CD8-positive, alpha-beta memory T cell (primary cell): ENCODE data around the gene CSNK1G2. TPM values are rescaled to one million over a fixed set of nuclear protein-coding genes. Genes with fewer than 3 reads are reported as not detected.

Experiments
- CTCF ChIA-PET: fragments of 350-600 bp; sonication (Branson Sonifier 250); formaldehyde crosslinking; loops from one replicate; lab custom pipeline; 2021; ENCODE audit warnings: antibody characterized with exemption; lab: Charles Lee
- POLR2A ChIA-PET: fragments of 350-600 bp; sonication (Branson Sonifier 250); formaldehyde crosslinking; loops from one replicate; lab custom pipeline; 2021; ENCODE audit warnings: antibody characterized with exemption; lab: Charles Lee
- DNase-seq, 5 donors: peaks; one replicate each; pipeline versions ENCODE4 v3.0.0 to v3.0.0-alpha.2; 2020 to 2022; ENCODE audit warnings: mixed read lengths in 1 of 5
- H3K27ac ChIP-seq: one replicate; pipeline ENCODE4 v1.7.0; 2013; ENCODE audit warnings: low read depth, mild to moderate bottlenecking, low read length, moderate library complexity
- H3K27me3 ChIP-seq: 2 replicates; pipeline ENCODE4 v1.7.0; 2013; ENCODE audit warnings: low read length, mild to moderate bottlenecking; ENCODE audit not compliant: insufficient read depth, poor library complexity, severe bottlenecking
- H3K36me3 ChIP-seq: 2 replicates; pipeline ENCODE4 v1.7.0; 2013; ENCODE audit warnings: mild to moderate bottlenecking, low read length, moderate library complexity; ENCODE audit not compliant: insufficient read depth
- H3K4me1 ChIP-seq: 2 replicates; pipeline ENCODE4 v1.7.0; 2013; ENCODE audit warnings: mild to moderate bottlenecking, low read length, moderate library complexity; ENCODE audit not compliant: insufficient read depth
- H3K4me3 ChIP-seq: 2 replicates; pipeline ENCODE4 v1.7.0; 2013; ENCODE audit warnings: mild to moderate bottlenecking, low read length
- H3K9me3 ChIP-seq: 2 replicates; pipeline ENCODE4 v1.7.0; 2013; ENCODE audit warnings: mild to moderate bottlenecking, low read length
- H3K27ac Mint-ChIP-seq, 8 donors: one replicate each; pipeline ENCODE4 v1.8.0; 2020 to 2021; ENCODE audit warnings: mixed read lengths in 8 of 8, mild to moderate bottlenecking in 6 of 8, inconsistent platforms in 3 of 8, moderate library complexity in 3 of 8
- H3K27me3 Mint-ChIP-seq, 2 donors: one replicate each; pipeline ENCODE4 v1.8.0; 2020 to 2021; ENCODE audit warnings: mixed read lengths in 2 of 2, mild to moderate bottlenecking in 1 of 2, moderate library complexity in 1 of 2
- H3K36me3 Mint-ChIP-seq, 3 donors: one replicate each; pipeline ENCODE4 v1.8.0; 2020 to 2021; ENCODE audit warnings: mixed read lengths in 3 of 3, inconsistent platforms in 1 of 3, mild to moderate bottlenecking in 1 of 3
- H3K4me1 Mint-ChIP-seq, 3 donors: one replicate each; pipeline ENCODE4 v1.8.0; 2020 to 2021; ENCODE audit warnings: mixed read lengths in 3 of 3, inconsistent platforms in 1 of 3, mild to moderate bottlenecking in 1 of 3
- H3K4me3 Mint-ChIP-seq, 7 donors: one replicate each; pipeline ENCODE4 v1.8.0; 2020 to 2021; ENCODE audit warnings: mixed read lengths in 7 of 7, mild to moderate bottlenecking in 6 of 7, moderate library complexity in 4 of 7, inconsistent platforms in 2 of 7
- H3K9me3 Mint-ChIP-seq, 5 donors: one replicate each; pipeline ENCODE4 v1.8.0; 2020 to 2022; ENCODE audit warnings: mixed read lengths in 5 of 5, mild to moderate bottlenecking in 3 of 5, moderate library complexity in 2 of 5, inconsistent platforms in 1 of 5
- polyA plus RNA-seq: library from polyadenylated mRNA; unstranded; fragments of 300-500 nt; fragmentation: Illumina TruSeq; gene quantifications from one replicate; pipeline ENCODE4 v1.2.3, GENCODE V29; 2021
- total RNA-seq, 2 experiments: library from RNA; stranded (reverse); gene quantifications; one replicate each; pipeline ENCODE4 v1.2.3, GENCODE V29; 2021

The CSNK1G2 gene
- total and polyA plus RNA-seq, 3 experiments from 2014 or later, result 58.2 to 63.5 (median 62.1) TPM

GRCh38 chr19:1998712-1999708 is 58.0 kb downstream of the CSNK1G2 start:
- Histone ChIP-seq H3K9me3 (no peaks in the 10 kb centered on the region), H3K36me3 (peaks cover 4% of the 10 kb centered on the region), H3K27ac (no peak overlapping the region), H3K4me1 (no peaks in the 10 kb centered on the region), H3K4me3 (no peak overlapping the region), H3K27me3 (no peaks in the 10 kb centered on the region)
- Mint-ChIP-seq H3K9me3 (no peaks in the 10 kb centered on the region), H3K4me1 (peaks cover 2 to 6% (median 3%) of the 10 kb centered on the region in 3 donors), H3K27me3 (no peaks in the 10 kb centered on the region), H3K27ac (peak overlapping the region in 1 of 8 donors; percentile 78), H3K36me3 (peaks cover 0 to 51% (median 18%) of the 10 kb centered on the region in 3 donors), H3K4me3 (no peak overlapping the region)
- no peak for DNase-seq
- POLR2A ChIA-PET, result no interaction called here
- CTCF ChIA-PET, result no interaction called here

GRCh38 chr19:1999856-2000515 is 59.0 kb downstream of the CSNK1G2 start:
- H3K4me1 Mint-ChIP-seq, result peaks cover 2 to 6% (median 3%) of the 10 kb centered on the region in 3 donors
- H3K4me3 Mint-ChIP-seq, result no peak overlapping the region
- ChIA-PET CTCF (no interaction called here), POLR2A (no interaction called here)
- H3K27ac ChIP-seq, result no peak overlapping the region
- H3K27me3 ChIP-seq, result no peaks in the 10 kb centered on the region
- H3K4me1 ChIP-seq, result no peaks in the 10 kb centered on the region
- H3K36me3 ChIP-seq, result peaks cover 4% of the 10 kb centered on the region
- H3K4me3 ChIP-seq, result no peak overlapping the region
- no peaks in the 10 kb centered on the region for H3K9me3 Mint-ChIP-seq
- DNase-seq, result no peak
- H3K27ac Mint-ChIP-seq, result no peak overlapping the region
- H3K27me3 Mint-ChIP-seq, result no peaks in the 10 kb centered on the region
- no peaks in the 10 kb centered on the region for H3K9me3 ChIP-seq
- H3K36me3 Mint-ChIP-seq, result peaks cover 0 to 46% (median 16%) of the 10 kb centered on the region in 3 donors

- ChIA-PET POLR2A (no interaction called here), CTCF (interaction anchor here (1.4 kb wide), 1 partner anchor 15 kb away, joined by 4 read pairs; no protein-coding TSS in a partner anchor)
- H3K27me3 Mint-ChIP-seq, result no peaks in the 10 kb centered on the region
- peaks cover 0 to 28% (median 6%) of the 10 kb centered on the region in 3 donors for H3K36me3 Mint-ChIP-seq
- Histone ChIP-seq H3K27ac (no peak overlapping the region), H3K9me3 (no peaks in the 10 kb centered on the region), H3K4me3 (no peak overlapping the region), H3K27me3 (no peaks in the 10 kb centered on the region), H3K36me3 (no peaks in the 10 kb centered on the region), H3K4me1 (no peaks in the 10 kb centered on the region)
- no peak for DNase-seq
- H3K27ac Mint-ChIP-seq, result peak overlapping the region in 5 of 8 donors; percentile 10 to 55 (median 45)
- H3K4me1 Mint-ChIP-seq, result peaks cover 0 to 12% (median 4%) of the 10 kb centered on the region in 3 donors
- no peaks in the 10 kb centered on the region for H3K9me3 Mint-ChIP-seq
- H3K4me3 Mint-ChIP-seq, result no peak overlapping the region
These were observed 62.9 kb downstream of the CSNK1G2 start for GRCh38 chr19:2003874-2004273.

GRCh38 chr19:2010135-2010668 is 69.2 kb downstream of the CSNK1G2 start:
- Mint-ChIP-seq H3K9me3 (no peaks in the 10 kb centered on the region), H3K36me3 (peaks cover 0 to 8% (median 0%) of the 10 kb centered on the region in 3 donors), H3K27ac (peak overlapping the region in 3 of 8 donors; percentile 47 to 90 (median 61)), H3K27me3 (peaks cover 0 to 1% of the 10 kb centered on the region in 2 donors), H3K4me1 (peaks cover 5 to 31% (median 12%) of the 10 kb centered on the region in 3 donors), H3K4me3 (no peak overlapping the region)
- DNase-seq, result no peak
- H3K4me1 ChIP-seq, result no peaks in the 10 kb centered on the region
- no peaks in the 10 kb centered on the region for H3K27me3 ChIP-seq
- POLR2A ChIA-PET, result no interaction called here
- H3K4me3 ChIP-seq, result no peak overlapping the region
- CTCF ChIA-PET, result interaction anchor here (1.6 kb wide), 1 partner anchor 15 kb away, joined by 3 read pairs; no protein-coding TSS in a partner anchor
- no peak overlapping the region for H3K27ac ChIP-seq
- no peaks in the 10 kb centered on the region for H3K36me3 ChIP-seq
- H3K9me3 ChIP-seq, result no peaks in the 10 kb centered on the region

- DNase-seq, result no peak
- H3K27me3 Mint-ChIP-seq, result peaks cover 0 to 1% of the 10 kb centered on the region in 2 donors
- CTCF ChIA-PET, result no interaction called here
These were observed 70.2 kb downstream of the CSNK1G2 start for GRCh38 chr19:2011169-2011568.

GRCh38 chr19:2012941-2013682 is 72.1 kb downstream of the CSNK1G2 start:
- Mint-ChIP-seq H3K4me3 (peak overlapping the region in 6 of 7 donors; percentile 15 to 82 (median 50)), H3K4me1 (peaks cover 5 to 21% (median 12%) of the 10 kb centered on the region in 3 donors), H3K36me3 (peaks cover 0 to 8% (median 0%) of the 10 kb centered on the region in 3 donors), H3K27me3 (peaks cover 0 to 1% of the 10 kb centered on the region in 2 donors), H3K27ac (peak overlapping the region in 5 of 8 donors; percentile 50 to 92 (median 64)), H3K9me3 (no peaks in the 10 kb centered on the region)
- H3K9me3 ChIP-seq, result no peaks in the 10 kb centered on the region
- ChIA-PET POLR2A (no interaction called here), CTCF (interaction anchor here (0.6 kb wide), 1 partner anchor 107 kb away, joined by 3 read pairs; no protein-coding TSS in a partner anchor)
- no peaks in the 10 kb centered on the region for H3K36me3 ChIP-seq
- H3K27ac ChIP-seq, result no peak overlapping the region
- peaks cover 6% of the 10 kb centered on the region for H3K4me1 ChIP-seq
- no peaks in the 10 kb centered on the region for H3K27me3 ChIP-seq
- no peak for DNase-seq
- H3K4me3 ChIP-seq, result no peak overlapping the region

More at GRCh38 chr19:2011169-2011568, 70.2 kb downstream of the CSNK1G2 start:
- Mint-ChIP-seq H3K36me3 (peaks cover 0 to 8% (median 0%) of the 10 kb centered on the region in 3 donors), H3K9me3 (no peaks in the 10 kb centered on the region), H3K4me1 (peaks cover 5 to 28% (median 14%) of the 10 kb centered on the region in 3 donors), H3K4me3 (no peak overlapping the region), H3K27ac (peak overlapping the region in 4 of 8 donors; percentile 24 to 72 (median 68))
- Histone ChIP-seq H3K9me3 (no peaks in the 10 kb centered on the region), H3K27me3 (no peaks in the 10 kb centered on the region), H3K4me1 (peaks cover 2% of the 10 kb centered on the region), H3K27ac (no peak overlapping the region), H3K36me3 (no peaks in the 10 kb centered on the region), H3K4me3 (no peak overlapping the region)
- POLR2A ChIA-PET, result no interaction called here

- H3K27me3 Mint-ChIP-seq, result peaks cover 0 to 1% of the 10 kb centered on the region in 2 donors
- no peaks in the 10 kb centered on the region for H3K9me3 ChIP-seq
- no peaks in the 10 kb centered on the region for H3K36me3 ChIP-seq
- H3K36me3 Mint-ChIP-seq, result peaks cover 0 to 8% (median 0%) of the 10 kb centered on the region in 3 donors
- CTCF ChIA-PET, result no interaction called here
- H3K27ac Mint-ChIP-seq, result peak overlapping the region in 5 of 8 donors; percentile 32 to 69 (median 64)
- H3K9me3 Mint-ChIP-seq, result no peaks in the 10 kb centered on the region
- no peak overlapping the region for H3K4me3 ChIP-seq
- H3K4me1 ChIP-seq, result peaks cover 6% of the 10 kb centered on the region
- H3K4me1 Mint-ChIP-seq, result peaks cover 5 to 21% (median 12%) of the 10 kb centered on the region in 3 donors
- POLR2A ChIA-PET, result no interaction called here
- H3K4me3 Mint-ChIP-seq, result peak overlapping the region in 5 of 7 donors; percentile 15 to 82 (median 39)
- no peak overlapping the region for H3K27ac ChIP-seq
- no peaks in the 10 kb centered on the region for H3K27me3 ChIP-seq
- no peak for DNase-seq
These were observed 72.7 kb downstream of the CSNK1G2 start for GRCh38 chr19:2013683-2013961.
